ENCODE measurements around the gene ZBTB7C.

Gene ZBTB7C

DNA sequence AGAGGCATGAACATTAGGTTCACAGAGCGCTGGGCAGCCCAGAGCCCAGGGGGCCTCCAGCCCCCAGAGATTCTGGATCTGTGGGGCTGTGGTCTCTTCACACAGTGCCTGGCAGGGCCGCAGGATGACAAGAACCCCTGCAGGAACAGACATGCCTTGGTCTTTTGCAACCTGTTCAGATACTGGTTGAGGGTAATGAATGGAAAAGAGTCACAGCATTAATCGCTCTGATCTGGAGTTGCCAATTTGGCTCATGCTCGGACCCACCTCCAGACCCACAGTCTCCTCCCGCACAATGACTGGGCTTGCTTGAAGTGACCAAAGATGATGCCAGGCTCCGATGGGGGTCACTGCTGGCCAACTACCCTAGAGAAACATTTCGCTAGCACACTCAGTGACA is 249.4 kb downstream of the ZBTB7C start:
- DNase-seq, result no peak

DNA sequence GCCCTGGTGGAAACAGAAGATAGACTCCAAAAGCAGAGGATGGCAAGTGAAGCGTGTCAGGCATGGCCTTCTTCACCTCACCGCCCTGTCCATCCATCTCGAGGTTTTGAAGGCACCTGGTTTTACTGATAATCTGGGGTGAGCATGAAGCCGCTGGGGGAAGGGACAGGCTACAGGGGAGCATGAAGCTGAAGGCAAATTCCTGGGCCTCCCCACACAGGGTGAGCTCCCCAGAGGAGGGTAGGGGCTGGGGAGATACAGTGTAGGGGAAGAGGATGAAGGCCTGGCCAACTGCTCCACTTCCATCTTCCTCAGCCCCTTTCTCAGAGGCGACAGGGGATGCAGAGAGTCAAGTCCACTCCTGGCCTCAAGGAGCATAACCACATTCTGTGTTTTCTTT is 250.5 kb downstream of the ZBTB7C start:
- DNase-seq, result no peak

- DNase-seq, result no peak
Measured at GRCh38 chr18:48157956-48158355, 251.2 kb downstream of the ZBTB7C start.

GRCh38 chr18:48155856-48156255 is 253.3 kb downstream of the ZBTB7C start:
- DNase-seq, result no peak

GRCh38 chr18:48154828-48155227 is 254.4 kb downstream of the ZBTB7C start:
- DNase-seq, result no peak

- DNase-seq, result no peak
Measured at GRCh38 chr18:48153613-48154481, 255.3 kb downstream of the ZBTB7C start.

DNA sequence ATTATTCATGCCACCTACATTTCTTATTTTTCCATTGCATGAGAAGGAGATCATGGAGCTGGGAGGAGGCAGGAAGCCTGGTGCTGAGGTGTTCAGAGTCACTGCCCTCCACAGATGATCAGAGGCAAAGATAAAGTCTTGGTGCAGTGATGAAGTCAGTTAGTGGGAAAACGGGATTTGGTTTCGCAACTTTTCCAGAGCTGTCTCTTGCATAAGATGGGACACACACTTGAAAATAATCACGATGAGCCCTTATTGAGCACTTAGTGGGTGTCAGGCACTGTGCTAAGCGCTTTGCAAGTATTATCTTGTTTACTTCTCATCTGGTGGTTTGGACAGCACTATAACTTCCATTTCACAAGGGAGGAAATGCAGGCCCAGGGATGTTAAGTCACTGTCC is 256.6 kb downstream of the ZBTB7C start:
- no peak for DNase-seq

- no peak for DNase-seq
Measured at GRCh38 chr18:48151421-48152065, 257.6 kb downstream of the ZBTB7C start.

- DNase-seq, result no peak
Measured at GRCh38 chr18:48149020-48149685, 260.0 kb downstream of the ZBTB7C start.

GRCh38 chr18:48142994-48143393 is 266.2 kb downstream of the ZBTB7C start:
- DNase-seq, result no peak

DNA sequence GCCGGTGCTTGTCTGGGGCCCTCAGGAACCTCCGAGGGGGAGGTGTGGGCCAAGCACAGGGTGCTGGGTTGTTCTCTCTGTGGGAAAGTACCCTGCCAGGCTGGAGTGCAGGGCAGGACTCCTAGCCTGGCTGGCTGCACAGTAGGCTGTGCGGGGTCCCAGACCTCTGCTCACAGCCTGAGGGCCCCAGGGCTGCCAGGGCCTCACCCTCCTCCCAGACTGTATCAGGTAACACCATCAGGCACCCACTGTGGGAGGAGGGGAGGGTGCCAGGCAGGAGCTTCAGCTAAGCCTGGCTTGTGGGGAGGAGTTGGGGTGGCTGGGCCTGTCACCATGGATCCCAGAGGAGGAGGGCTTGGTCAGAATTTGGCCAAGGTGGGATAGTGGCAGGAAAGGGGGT is 266.8 kb downstream of the ZBTB7C start:
- no peak for DNase-seq

GRCh38 chr18:48140731-48141130 is 268.5 kb downstream of the ZBTB7C start:
- no peak for DNase-seq

DNA sequence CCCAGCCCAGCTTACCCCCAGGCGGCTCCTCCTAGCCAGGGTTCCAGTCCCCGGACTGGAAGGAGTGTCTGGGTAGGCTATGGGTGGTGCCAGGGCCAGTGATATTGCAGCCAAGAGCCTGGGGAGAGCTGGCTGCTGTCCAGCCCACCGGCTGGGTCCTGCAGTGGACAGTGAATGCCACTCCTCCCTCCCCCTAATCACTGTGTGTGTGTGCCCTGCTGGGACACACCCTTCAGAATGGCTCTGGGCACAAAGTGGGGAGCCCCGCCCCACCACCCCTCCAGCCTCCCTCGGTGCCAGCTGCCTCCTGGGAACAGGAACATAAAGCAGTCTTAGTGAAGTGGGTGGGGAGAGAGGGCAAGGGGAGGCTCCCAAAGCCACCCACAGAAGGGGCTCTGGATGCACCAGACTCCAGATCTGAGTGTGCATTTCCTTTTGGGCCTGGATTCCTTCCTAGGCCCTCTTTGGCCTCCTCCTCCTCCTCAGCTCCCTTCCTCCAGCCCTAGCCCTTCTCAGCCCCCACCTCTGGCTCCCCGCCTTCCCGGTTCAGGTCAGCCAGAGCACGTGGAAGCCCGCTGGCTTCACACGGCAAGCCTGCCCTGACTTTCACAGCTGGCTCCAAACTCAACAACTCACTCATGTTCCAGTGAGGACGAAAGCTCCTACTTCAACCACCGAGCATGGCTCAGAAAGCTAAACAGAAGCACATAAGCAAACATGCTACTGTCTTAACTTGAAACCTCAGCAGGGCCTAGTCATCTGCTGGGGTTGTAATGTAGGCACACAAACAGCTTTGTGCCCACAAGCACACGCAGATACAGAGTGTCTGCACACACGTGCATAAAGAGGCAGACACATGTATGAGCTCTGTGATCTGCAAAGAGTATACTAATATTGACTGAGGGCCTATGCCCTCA is 269.5 kb downstream of the ZBTB7C start:
- DNase-seq, result peak; percentile 95

DNA sequence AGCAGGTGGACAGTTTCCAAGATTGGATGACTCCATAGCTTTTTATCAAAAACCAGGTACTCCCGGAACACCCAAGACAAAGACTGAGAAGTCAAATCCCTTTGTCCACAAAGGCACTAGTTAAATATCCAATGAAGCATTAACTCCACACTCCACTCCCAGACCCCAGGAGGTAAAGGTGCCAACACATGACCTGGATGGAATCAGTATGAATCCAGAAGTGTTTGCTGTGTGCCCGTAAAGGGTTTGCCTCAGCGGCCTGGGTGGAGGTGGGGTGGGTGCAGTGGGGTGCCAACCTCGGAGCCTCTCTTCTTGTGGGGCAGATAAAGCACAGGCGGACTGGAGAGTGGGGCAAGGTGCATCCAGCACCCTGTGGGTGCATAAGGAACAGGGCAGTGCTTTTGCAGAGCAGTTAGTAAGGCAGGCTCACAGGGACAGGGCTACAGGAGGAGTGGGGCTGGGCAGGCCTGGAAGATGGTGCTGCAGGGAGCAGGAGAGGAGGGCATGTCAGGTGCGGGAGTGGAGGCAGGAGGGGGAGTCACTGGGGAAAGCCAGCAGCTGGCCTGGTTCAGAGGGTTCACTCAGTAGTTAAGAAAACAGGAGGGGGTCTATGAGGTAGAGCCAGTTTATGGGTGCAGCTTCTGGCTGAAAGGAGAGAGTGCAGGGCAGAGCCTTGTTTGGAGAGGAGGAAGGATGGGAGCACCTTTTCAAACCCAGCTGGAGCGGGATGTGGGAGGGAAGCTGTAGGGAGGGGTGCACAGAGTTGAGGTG is 270.3 kb downstream of the ZBTB7C start:
- DNase-seq, result no peak

DNA sequence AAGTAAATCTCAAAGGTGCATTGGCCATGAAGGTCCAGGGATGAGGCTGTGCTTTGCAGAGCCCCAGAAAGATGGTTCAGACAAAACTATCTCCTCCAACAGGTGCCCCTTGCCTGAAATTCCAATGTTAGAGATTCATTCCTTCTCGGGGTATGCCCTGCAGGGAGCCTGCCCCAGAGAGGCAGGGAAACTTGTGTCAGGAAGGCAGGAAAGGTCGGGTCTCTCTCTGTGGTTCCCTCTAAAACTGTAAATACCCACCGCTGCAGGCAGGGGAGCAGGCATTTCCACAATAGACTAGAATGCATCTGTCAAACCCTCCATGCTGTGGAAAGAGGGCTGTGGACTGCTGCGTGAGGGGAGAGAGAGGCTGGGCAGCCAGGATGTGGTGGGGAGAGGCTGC is 271.0 kb downstream of the ZBTB7C start:
- DNase-seq, result no peak

- DNase-seq, result no peak
Measured at GRCh38 chr18:48137374-48138081, 271.7 kb downstream of the ZBTB7C start.

DNA sequence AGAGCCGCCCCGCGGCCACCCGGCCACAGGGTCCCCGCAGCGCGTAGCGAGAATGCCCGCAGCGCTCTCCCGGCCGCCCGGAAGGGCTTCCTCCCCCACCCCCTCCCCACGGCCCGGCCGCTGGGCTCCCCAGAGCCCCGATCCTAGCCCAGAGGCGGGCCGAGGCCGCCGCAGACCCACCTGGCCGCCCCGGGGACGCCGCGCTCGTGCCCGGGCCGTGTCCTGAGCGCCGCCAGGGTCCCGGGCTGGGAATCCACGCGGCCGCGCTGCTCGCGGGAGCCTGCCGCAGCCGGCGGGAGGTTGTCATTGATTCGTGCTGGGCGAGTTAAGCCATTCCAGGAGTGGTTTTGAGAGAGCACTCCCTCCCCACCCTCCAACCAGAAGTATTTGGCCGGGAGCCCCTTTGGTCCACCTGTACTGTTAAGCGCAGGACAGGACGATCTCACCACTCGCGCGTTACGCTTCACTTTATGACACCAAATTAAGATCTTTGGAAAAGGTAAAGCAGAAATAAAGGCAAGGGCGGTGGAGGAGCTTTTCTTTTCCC is 272.3 kb downstream of the ZBTB7C start:
- no peak for DNase-seq

GRCh38 chr18:48136051-48136826 is 272.9 kb downstream of the ZBTB7C start:
- DNase-seq, result no peak

DNA sequence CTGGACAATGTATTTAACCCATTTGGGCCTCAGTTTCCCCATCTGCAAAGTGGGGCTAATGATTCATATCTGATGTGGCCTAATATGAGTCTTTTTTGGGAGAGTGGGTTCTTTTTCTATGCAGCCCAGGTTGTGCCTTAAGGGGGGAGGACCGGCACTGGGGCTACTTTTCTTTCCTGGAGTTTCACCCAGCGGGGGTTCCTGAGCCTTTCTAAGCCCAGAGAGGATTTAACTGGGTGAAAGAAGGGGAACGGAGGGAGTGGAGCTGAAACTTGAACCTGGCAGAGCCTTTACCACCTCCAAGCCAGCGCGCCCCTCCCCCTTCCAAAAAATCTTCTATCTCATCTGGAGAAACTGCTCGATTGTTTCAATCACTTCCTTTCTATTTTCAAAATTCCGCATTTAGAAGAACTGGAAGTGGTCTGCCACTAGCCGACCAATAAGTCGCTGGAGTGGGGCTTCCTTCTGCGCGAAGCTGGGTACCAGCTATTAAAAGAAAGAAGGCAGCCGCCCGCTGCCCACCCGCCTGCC is 273.7 kb downstream of the ZBTB7C start:
- no peak for DNase-seq

DNA sequence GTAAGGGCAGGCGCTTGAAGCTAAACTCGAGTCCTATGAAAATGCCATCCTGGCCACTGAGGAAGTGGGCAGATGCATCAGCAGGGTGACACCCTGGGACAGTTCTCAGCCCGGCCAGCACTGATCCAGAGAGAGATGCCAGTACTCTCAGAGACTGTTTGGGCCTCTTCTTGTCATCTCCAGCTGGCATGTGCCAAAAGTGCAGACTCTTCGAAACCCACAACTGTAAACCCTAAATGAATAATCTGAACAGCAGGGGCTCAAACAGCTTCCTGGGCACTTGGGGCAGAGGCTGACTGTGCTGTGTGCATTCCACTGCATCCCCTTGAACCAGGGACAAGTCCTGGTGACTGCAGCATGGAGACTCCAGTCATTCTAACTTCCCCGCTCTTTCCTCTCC is 274.6 kb downstream of the ZBTB7C start:
- DNase-seq, result no peak

Measured in DMS153 (cell line).